ENCODE data around the gene VDAC1. TPM values are rescaled to one million over a fixed set of nuclear protein-coding genes. Genes with fewer than 3 reads are reported as not detected.

The VDAC1 gene
- total RNA-seq, 1 donor from 2014 or later = 125 TPM

- peaks cover 3% of the 10 kb centered on the region for H3K27me3 ChIP-seq (ENCODE audit: low read depth)
- ATAC-seq (peak in 1 of 2 donors; percentile 19), DNase-seq (no peak)
- H3K36me3 ChIP-seq = no peaks in the 10 kb centered on the region
- no peak overlapping the region for H3K27ac ChIP-seq
- intact Hi-C loops (cut with DNase I) = no loop called here
- TF ChIP-seq CTCF (IDR thresholded peaks at IDR 0.05) = no peak
- H3K4me3 ChIP-seq = no peak overlapping the region
- no peaks in the 10 kb centered on the region for H3K4me1 ChIP-seq
- no peaks in the 10 kb centered on the region for H3K9me3 ChIP-seq
These were observed 15.4 kb upstream of the VDAC1 start for GRCh38 chr5:134020188-134020587.

- no peaks in the 10 kb centered on the region for H3K36me3 ChIP-seq
- DNase-seq = no peak
- no peak overlapping the region for H3K4me3 ChIP-seq
- H3K27me3 ChIP-seq (ENCODE audit: low read depth) = peaks cover under 1% of the 10 kb centered on the region
- no peak overlapping the region for H3K27ac ChIP-seq
- intact Hi-C loops (cut with DNase I) = no loop called here
- no peak for ATAC-seq
- no peaks in the 10 kb centered on the region for H3K9me3 ChIP-seq
- no peaks in the 10 kb centered on the region for H3K4me1 ChIP-seq
- no peak for TF ChIP-seq CTCF (IDR thresholded peaks at IDR 0.05)
These were observed 14.9 kb upstream of the VDAC1 start for GRCh38 chr5:134019636-134020035.

- Histone ChIP-seq H3K27ac (no peak overlapping the region), H3K4me1 (no peaks in the 10 kb centered on the region), H3K27me3 (ENCODE audit: low read depth) (no peaks in the 10 kb centered on the region), H3K36me3 (no peaks in the 10 kb centered on the region), H3K9me3 (no peaks in the 10 kb centered on the region), H3K4me3 (no peak overlapping the region)
- DNase-seq (no peak), ATAC-seq (no peak)
- TF ChIP-seq CTCF (IDR thresholded peaks at IDR 0.05) = no peak
- intact Hi-C loops (cut with DNase I) = no loop called here
These were observed 14.2 kb upstream of the VDAC1 start for GRCh38 chr5:134018986-134019316.

GRCh38 chr5:134018154-134018985 is 13.6 kb upstream of the VDAC1 start:
- no peak overlapping the region for H3K27ac ChIP-seq
- no peak for TF ChIP-seq CTCF (IDR thresholded peaks at IDR 0.05)

GRCh38 chr5:134008266-134008749 is 3.5 kb upstream of the VDAC1 start:
- intact Hi-C loops (cut with DNase I) = no loop called here
- H3K27me3 ChIP-seq (ENCODE audit: low read depth) = no peaks in the 10 kb centered on the region
- H3K9me3 ChIP-seq = no peaks in the 10 kb centered on the region
- DNase-seq (no peak), ATAC-seq (no peak)
- H3K4me1 ChIP-seq = peaks cover 15% of the 10 kb centered on the region
- no peak overlapping the region for H3K27ac ChIP-seq
- no peaks in the 10 kb centered on the region for H3K36me3 ChIP-seq
- H3K4me3 ChIP-seq = no peak overlapping the region
- TF ChIP-seq CTCF (IDR thresholded peaks at IDR 0.05) = no peak

More at GRCh38 chr5:134018154-134018985, 13.6 kb upstream of the VDAC1 start:
- no peaks in the 10 kb centered on the region for H3K4me1 ChIP-seq
- no peak overlapping the region for H3K4me3 ChIP-seq
- DNase-seq = no peak
- intact Hi-C loops (cut with DNase I) = no loop called here
- H3K9me3 ChIP-seq = no peaks in the 10 kb centered on the region
- no peaks in the 10 kb centered on the region for H3K27me3 ChIP-seq (ENCODE audit: low read depth)
- no peaks in the 10 kb centered on the region for H3K36me3 ChIP-seq
- no peak for ATAC-seq
